Measurements from ENCODE around the gene LSM2.
A peak's percentile ranks its signal among the peaks of the same experiment; 100 is the strongest.
"Not testable (repeated sequence)": the region's sequence is repeated elsewhere in the genome, so short reads cannot be mapped to it uniquely, and the experiment has no call there.

The LSM2 gene

DNA sequence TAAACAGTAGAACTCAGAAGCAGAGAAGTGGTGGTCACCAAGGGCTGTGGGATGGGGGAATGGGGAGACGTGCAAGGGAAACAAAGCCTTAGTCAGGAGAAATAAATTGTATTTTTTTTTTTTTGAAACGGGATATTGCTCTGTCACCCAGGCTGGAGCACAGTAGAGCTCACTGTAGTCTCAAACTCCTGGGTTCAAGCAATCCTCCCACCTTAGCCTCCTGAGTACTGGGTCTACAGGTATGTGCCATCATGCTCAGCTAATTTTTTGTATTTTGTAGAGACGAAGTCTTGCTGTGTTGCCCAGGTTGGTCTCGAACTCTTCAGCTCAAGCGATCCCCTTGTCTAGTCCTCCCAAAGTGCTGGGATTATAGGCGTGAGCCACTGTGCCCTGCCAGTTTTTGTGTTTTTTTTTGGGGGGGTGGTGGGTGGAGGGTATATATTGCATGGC is 24.1 kb upstream of the LSM2 start:
- no peak for DNase-seq (ENCODE audit: low spot score)
- TF ChIP-seq, protein P1, sequence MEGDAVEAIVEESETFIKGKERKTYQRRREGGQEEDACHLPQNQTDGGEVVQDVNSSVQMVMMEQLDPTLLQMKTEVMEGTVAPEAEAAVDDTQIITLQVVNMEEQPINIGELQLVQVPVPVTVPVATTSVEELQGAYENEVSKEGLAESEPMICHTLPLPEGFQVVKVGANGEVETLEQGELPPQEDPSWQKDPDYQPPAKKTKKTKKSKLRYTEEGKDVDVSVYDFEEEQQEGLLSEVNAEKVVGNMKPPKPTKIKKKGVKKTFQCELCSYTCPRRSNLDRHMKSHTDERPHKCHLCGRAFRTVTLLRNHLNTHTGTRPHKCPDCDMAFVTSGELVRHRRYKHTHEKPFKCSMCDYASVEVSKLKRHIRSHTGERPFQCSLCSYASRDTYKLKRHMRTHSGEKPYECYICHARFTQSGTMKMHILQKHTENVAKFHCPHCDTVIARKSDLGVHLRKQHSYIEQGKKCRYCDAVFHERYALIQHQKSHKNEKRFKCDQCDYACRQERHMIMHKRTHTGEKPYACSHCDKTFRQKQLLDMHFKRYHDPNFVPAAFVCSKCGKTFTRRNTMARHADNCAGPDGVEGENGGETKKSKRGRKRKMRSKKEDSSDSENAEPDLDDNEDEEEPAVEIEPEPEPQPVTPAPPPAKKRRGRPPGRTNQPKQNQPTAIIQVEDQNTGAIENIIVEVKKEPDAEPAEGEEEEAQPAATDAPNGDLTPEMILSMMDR (IDR thresholded peaks at IDR 0.05; ENCODE audit: extremely low read depth, missing control alignments): no peak

DNA sequence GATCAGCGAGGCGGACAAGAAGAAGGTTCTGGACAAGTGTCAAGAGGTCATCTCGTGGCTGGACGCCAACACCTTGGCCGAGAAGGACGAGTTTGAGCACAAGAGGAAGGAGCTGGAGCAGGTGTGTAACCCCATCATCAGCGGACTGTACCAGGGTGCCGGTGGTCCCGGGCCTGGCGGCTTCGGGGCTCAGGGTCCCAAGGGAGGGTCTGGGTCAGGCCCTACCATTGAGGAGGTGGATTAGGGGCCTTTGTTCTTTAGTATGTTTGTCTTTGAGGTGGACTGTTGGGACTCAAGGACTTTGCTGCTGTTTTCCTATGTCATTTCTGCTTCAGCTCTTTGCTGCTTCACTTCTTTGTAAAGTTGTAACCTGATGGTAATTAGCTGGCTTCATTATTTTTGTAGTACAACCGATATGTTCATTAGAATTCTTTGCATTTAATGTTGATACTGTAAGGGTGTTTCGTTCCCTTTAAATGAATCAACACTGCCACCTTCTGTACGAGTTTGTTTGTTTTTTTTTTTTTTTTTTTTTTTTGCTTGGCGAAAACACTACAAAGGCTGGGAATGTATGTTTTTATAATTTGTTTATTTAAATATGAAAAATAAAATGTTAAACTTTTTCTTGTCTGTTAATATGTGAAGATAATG is 23.0 kb upstream of the LSM2 start:
- TF ChIP-seq, protein P1 (IDR thresholded peaks at IDR 0.05; ENCODE audit: extremely low read depth, missing control alignments): no peak
- no peak for DNase-seq (ENCODE audit: low spot score)

DNA sequence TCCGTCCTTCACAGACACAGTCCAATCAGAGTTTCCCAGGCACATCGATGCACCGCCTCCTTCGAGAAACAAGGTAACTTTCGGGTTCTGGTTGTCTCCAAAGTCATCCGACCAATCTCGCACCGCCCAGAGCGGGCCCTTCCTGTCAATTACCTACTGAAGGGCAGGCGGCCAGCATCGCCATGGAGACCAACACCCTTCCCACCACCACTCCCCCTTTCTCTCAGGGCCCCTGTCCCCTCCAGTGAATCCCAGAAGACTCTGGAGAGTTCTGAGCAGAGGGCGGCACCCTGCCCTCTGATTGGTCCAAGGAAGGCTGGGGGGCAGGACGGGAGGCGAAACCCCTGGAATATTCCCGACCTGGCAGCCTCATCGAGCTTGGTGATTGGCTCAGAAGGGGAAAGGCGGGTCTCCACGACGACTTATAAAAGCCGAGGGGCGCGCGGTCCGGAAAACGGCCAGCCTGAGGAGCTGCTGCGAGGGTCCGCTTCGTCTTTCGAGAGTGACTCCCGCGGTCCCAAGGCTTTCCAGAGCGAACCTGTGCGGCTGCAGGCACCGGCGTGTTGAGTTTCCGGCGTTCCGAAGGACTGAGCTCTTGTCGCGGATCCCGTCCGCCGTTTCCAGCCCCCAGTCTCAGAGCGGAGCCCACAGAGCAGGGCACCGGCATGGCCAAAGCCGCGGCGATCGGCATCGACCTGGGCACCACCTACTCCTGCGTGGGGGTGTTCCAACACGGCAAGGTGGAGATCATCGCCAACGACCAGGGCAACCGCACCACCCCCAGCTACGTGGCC is 20.7 kb upstream of the LSM2 start, which contains the start of gene HSPA1B:
HSPA1B (plus strand) TSS at position 453 of the 794 bp plus-strand sequence; CDS start at position 666, 213 bp downstream.
- peak; percentile 89 for DNase-seq (ENCODE audit: low spot score)

DNA sequence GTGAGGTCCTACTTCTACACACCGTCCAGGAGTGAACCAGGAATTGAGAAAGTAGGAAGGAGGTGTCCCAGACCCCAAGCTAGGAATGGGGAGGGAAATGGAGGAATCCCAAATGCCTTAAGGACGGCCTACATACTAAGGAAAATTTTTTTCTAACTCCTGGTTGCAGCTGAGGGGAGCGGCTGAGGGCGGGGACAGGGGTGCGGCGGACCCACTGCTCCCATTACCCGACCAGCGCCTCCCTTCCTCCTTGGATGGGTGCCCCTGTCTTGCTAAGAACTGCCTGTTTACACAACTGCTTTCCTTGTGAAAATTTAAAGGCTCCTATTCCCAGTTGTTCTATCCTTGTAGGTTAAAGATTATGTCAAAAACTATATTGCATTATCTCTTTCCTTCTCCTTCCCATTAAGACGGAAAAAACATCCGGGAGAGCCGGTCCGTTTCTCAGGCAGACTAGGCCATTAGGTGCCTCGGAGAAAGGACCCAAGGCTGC is 20.1 kb upstream of the LSM2 start:
- TF ChIP-seq, protein P1 (IDR thresholded peaks at IDR 0.05; ENCODE audit: extremely low read depth, missing control alignments): no peak

More for the DNA sequence above, 20.7 kb upstream of the LSM2 start, which contains the start of gene HSPA1B:
- TF ChIP-seq, protein P1 (IDR thresholded peaks at IDR 0.05; ENCODE audit: extremely low read depth, missing control alignments): no peak

DNA sequence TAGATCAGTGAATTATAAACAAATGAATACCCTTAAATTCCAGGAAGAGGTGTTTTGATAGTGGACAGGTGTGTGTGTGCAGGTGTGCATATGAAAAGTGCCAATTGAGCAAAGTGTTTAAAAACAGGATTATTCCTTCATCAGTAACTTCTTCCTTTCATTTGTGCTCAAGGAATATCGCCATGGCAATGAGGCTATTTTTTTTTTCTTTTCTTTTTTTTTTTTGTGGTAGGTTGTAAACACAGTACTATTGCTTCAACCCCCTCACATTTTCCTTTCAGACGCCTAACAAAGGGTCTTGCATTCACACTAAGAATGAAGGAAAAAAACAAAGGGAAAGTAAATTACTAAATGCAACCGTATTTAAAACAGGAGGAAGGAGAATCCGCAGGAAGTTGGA is 18.8 kb upstream of the LSM2 start:
- TF ChIP-seq, protein P1 (IDR thresholded peaks at IDR 0.05; ENCODE audit: extremely low read depth, missing control alignments): no peak
- no peak for DNase-seq (ENCODE audit: low spot score)

More for the DNA sequence above, 20.1 kb upstream of the LSM2 start:
- no peak for DNase-seq (ENCODE audit: low spot score)

DNA sequence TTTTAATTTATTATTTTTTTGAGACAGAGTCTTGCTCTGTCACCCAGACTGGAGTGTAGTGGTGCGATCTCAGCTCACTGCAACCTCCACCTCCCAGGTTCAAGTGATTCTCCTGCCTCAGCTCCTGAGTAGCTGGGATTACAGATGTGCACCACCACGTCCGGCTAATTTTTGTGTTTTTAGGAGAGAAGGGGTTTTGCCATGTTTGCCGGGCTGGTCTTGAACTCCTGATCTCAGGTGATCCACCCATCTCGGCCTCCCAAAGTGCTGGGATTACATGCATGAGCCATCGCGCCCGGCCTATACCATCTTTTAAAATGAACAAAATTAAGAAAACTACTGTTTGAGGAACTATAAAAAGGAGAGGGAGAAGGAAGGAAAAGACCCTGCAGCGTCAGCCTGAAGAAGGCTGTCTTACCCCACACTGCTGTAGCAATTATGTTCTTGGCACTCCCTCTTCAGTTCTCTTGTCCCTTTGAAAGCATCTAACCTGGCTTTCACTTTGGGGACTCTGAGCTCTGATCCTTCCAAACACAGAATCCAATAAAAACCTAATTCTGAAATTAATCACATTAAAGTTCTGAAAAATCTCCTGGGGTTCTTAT is 16.9 kb upstream of the LSM2 start:
- not testable (repeated sequence) for DNase-seq (ENCODE audit: low spot score)

DNA sequence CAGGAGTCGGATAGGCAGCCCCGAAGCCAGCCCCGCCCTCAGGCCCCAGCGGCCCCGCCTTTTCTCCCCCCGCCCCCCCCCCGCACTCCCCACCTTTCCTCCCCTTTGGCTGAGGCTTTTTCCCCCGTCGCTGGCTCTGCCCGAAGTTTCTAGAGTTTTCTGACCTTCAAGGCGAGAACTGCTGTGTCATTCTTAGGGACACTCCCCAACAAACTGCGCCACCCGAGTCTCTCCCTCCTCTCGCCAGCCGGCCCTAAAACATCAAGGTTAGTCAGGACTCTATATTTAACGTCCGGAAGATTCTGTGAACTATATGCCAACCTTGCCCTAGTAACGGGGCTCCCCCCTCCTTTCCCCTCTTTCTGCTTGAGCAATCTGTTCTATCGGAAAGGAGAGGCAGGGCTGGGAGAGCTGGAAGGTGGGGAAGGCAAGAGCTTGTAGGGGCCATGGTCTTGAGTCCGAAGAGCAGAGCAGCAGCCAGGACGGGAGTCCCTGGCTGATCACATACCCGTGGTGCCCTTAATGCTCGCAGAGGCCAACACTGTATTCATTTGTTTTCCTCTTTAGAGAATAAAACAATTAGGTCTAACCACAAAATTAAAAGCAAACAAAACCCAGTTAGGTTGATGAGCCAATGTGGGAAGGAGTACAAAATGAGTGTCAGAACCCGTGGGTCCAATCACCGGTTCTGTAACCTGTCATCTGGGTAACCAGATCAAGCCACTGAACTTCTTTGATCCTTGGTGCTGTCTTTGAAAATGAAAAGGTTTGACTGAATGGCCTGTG is 15.5 kb upstream of the LSM2 start:
- DNase-seq (ENCODE audit: low spot score): peak; percentile 70
- TF ChIP-seq, protein P1 (IDR thresholded peaks at IDR 0.05; ENCODE audit: extremely low read depth, missing control alignments): no peak
